EH (cell line): ENCODE results near the gene SEBOX.
A peak's percentile ranks its signal among the peaks of the same experiment; 100 is the strongest.

Experiments used
- DNase-seq: peaks from one replicate; pipeline ENCODE4 v3.0.0-alpha.2; 2015; ENCODE audit warnings: low read depth

SEBOX gene, protein sequence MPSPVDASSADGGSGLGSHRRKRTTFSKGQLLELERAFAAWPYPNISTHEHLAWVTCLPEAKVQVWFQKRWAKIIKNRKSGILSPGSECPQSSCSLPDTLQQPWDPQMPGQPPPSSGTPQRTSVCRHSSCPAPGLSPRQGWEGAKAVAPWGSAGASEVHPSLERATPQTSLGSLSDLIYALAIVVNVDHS

GRCh38 chr17:28364665-28365363, at the start of gene SEBOX:
SEBOX (minus strand) TSS chr17:28365199; CDS start chr17:28365151, 48 bp downstream.
- no peak for DNase-seq

DNA sequence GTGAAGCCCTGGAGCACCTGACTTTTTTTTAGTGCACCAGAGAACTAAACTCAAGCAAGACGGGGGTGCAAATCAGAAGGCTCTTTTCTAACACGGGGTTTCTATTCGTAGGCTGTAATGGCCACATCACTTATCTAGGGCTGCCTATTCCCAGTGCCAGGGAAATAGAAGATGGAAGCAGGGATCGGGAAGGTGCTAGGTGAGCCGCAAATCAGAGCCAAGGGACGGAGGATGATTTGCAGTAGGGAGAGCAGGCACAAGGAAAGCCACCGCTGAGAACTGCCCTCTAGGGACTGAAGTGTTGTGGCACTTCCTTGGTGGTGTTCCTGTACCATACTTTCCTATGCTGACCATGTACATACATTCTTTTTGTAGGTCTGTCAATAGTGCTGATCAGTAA, 48.8 kb upstream of the SEBOX start:
- no peak for DNase-seq

DNA sequence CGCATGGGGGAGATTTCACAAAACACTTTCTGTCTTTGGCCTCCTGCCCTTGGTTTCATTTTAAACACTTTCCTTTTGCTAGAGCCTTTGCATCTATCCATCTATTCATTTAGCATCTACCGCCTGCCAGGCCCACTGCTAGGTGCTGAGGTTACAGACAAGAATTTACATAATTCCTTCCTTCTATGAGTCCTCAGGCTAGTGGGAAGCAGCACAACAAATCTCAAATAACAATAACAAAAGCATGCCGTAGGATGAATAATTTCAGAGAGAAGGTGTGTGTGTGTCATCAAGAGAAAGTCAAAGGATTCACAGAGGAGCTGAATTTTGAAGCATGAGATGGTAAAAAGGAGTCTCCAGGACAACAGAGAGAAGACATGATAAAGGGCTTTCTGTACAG, 47.1 kb upstream of the SEBOX start:
- DNase-seq = no peak

DNA sequence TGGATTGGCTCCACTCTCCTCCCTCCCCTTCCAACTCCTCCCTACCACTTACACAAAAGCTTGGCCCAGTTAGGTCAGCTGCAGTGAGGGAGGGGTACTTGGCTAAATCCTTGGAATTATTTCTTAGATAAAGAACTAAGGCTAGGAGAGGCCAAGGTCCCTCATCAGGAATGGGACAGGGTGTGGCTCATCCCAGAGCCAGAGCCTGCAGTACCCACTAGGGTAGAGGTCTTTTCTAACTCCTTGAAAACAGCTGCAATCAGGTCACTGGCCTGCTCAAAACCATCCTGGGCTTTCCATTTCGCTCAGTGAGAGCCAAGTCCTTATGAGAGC, 42.9 kb upstream of the SEBOX start:
- no peak for DNase-seq

DNA sequence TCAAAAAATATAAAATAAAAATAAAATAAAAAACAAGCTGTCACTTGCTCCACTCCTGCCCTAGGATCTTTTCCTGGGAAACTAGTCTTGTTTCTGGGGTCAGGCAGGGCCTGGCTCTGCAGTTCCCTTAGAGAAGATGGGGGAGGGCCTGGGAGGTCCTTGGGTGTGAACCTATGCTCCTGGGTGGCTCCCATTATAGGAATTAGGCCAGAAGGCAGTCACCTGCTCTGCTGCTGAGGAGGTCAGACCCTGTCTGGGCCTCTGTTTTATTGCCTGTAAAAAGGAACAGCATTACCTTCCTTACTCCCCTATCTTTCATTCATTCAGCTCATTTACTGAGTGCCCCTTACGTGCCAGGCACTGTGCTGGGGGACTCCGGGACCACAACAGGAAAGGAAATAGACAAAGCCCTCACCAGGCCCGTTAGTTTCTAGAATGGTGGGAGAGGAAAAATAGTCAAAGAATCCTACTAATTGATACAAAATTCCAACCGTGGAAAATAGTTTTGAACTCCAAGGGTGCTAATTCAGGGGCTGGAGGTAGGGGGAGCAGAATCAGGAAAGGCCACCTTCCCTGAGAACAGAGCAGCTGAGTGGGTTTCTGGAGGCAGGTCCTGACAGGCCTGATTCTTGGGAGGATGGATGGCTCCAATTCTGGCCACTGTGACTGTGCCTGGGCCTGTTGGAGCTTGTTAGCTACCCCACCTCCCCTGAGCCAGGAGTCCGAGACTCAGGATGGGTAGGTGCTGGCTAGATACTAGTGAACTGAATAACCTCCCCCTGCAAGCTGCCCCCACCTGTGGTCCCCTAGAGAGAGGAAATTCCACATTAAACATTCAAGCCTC, 42.4 kb upstream of the SEBOX start:
- no peak for DNase-seq

DNA sequence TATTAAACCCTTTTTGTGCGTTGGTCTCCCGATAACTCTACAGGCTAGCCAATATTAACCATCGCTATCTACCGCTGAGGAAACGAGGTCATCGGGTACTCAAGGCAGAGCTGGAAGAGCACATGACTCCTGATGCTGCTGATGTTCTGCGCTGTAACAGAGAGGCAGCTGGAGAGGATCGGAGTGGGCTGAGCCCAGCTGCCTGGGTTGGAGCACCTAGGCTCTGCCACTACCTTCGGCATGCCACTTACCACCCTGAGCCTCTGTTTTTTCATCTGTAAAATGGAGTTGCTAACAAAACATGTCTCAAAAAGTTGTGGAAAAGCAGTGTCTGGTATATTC, 41.4 kb upstream of the SEBOX start:
- peak; percentile 13 for DNase-seq

GRCh38 chr17:28405632-28406472, 40.9 kb upstream of the SEBOX start, which contains the start of gene SLC46A1:
SLC46A1 (minus strand) TSS chr17:28406212; CDS start chr17:28406114, 98 bp downstream.
- DNase-seq = peak; percentile 51

GRCh38 chr17:28404812-28405570, 40.0 kb upstream of the SEBOX start:
- no peak for DNase-seq

GRCh38 chr17:28404461-28404811, 39.4 kb upstream of the SEBOX start:
- DNase-seq = no peak

DNA sequence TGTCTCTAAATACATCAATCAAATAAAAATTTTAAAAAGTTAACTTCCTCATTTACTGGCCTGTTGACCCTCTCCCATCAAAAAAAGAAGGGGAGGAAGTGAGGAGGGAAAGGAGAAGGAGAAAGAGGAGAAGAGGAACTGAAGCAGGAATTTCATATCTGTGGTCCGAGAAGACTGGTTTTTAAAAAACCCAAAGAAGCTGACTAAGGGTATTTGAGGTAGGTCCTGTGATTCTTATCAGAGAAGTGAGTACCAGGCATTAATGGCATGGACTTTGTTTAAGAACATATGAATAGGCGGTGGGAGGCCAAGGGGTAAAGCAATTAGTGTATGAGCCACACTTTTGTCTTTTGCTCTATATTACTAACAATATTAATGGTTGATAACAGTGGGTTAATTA, 39.0 kb upstream of the SEBOX start:
- no peak for DNase-seq

DNA sequence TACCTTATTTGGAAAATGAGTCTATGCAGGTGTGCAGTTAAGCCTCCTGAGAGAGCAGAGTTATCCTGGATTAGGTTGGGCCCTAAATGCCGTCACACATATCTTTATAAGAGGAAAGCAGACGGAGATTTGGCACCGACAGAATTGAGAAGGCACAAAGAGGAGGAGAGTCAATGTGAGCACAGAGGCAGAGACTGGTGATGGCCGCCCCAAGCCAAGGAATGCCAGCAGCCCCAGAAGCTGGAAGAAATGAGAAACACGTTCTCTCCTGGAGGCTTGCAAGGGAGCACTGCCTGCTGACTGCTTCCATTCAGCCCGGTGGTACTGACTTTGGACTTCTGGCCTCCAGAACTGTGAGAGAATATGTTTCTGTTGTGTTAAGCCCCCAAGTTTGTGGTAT, 37.8 kb upstream of the SEBOX start:
- no peak for DNase-seq

GRCh38 chr17:28402224-28402630, 37.2 kb upstream of the SEBOX start:
- DNase-seq = no peak

DNA sequence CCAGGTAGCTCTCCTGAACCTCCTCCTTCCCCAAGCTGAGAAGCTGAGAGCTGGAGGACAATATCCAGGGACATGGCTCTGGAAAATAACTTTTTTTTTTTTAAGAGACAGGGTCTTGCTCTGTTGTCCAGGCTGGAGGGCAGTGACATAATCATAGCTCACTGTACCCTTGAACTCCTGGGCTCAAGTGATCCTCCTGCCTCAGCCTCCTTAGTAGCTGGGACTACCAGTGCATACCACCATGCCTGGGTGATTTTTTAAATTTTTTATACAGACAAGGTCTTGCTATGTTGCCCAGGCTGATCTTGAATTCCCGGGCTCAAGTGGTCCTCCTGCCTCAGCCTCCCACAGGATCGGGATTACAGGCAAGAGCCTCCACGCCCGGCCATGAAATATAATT, 34.8 kb upstream of the SEBOX start:
- no peak for DNase-seq

GRCh38 chr17:28398280-28398981, 33.4 kb upstream of the SEBOX start:
- DNase-seq = peak; percentile 51

DNA sequence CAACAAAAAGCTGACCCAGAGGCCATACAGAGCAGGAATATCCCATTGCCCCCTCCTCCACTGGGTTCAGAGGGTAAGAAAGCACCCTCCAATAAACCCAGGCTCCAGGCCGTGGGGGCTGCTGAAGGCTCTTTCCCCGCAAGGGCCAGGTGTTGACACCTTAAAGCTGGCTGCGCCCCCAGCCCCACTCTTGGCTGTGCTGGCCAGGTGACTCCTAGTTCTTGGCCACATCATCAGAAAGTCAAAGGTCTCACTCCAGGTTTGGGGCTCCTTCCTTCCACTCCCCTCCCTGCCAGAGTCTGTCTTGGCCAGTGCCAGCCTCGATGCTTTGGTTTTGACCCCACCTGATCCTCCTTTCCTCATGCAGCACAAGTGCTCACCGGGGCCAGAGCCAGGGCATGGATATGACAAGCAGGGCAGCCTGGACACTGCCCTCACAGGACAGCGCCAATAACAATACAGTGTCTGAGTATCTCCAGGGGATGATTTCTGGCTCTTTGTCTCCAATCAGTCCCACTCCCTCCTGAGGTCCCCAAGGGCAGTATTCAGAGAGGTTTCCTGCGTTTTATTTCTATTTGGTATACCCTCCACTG, 32.8 kb upstream of the SEBOX start:
- DNase-seq = no peak

- DNase-seq = no peak
Observed at GRCh38 chr17:28397275-28397674, 32.3 kb upstream of the SEBOX start.

DNA sequence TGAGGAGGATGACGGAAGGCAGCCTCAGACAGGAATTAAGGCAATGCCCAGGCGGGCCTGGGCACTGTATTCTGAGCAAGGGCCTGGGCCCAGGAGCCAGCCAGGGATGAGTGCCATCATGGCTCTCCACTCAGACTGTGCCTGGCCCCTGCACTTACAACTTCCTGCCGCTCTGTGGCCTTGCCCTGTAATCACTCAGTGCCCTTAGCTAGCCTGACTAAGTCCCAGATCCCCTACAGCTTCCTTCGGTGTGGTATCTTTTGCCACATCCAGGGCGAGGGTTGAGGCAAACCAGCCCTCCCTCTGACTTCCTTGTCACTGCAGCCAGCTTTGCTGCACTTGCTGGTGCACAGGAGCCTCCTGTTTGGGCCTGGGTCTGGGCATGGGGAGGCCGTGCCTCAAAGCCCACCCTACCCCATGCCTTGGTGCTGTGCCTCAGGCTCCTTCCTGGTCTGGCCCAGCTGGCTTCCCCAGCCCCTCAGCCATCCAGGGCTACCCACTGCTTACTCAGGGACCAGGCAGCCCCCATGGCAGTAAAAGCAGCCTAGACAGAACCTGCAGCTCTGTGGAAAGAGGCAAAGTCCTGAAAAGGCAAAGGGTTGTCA, 31.7 kb upstream of the SEBOX start:
- DNase-seq = no peak

DNA sequence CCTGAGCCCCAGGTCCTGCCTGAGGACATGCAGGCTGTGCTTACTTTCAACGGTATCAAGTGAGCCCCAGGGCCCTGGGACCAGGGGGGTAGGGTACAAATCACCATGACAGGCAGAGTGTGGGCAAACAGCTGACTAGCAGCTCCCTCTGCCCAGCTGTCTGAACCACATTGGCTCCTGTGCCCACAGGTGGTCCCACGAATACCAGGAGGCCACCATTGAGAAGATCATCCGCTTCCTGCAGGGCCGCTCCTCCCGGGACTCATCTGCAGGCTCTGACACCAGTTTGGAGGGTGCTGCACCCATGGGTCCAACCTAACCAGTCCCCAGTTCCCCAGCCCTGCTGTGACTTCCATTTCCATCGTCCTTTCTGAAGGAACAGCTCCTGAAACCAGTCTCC, 31.0 kb upstream of the SEBOX start:
- DNase-seq = no peak

GRCh38 chr17:28395426-28395825, 30.4 kb upstream of the SEBOX start:
- DNase-seq = no peak
